Sigmoid colon (tissue), 7 donors: Measurements from ENCODE around the gene TPCN2. TPM values are rescaled to one million over a fixed set of nuclear protein-coding genes. Genes with fewer than 3 reads are reported as not detected.

Source experiments
- DNase-seq: peaks from one replicate; pipeline ENCODE4 v3.0.0-alpha.2; 2019
- H3K27ac ChIP-seq, 4 donors: fragments of 200-600 bp; sonication (generic); one replicate each; pipeline ENCODE4 v1.5.1; 2016 to 2019; ENCODE audit warnings: mild to moderate bottlenecking in 1 of 4
- H3K27me3 ChIP-seq, 3 donors: fragments of 200-600 bp; sonication (generic); one replicate each; pipeline ENCODE4 v1.5.1; 2019; ENCODE audit warnings: mild to moderate bottlenecking in 1 of 3
- H3K36me3 ChIP-seq, 4 donors: fragments of 200-600 bp; sonication (generic); one replicate each; pipeline ENCODE4 v1.5.1; 2016 to 2019
- H3K4me1 ChIP-seq, 4 donors: fragments of 200-600 bp; sonication (generic); one replicate each; pipeline ENCODE4 v1.5.1; 2017 to 2019
- H3K4me3 ChIP-seq, 4 donors: fragments of 200-600 bp; sonication (generic); one replicate each; pipeline ENCODE4 v1.5.1; 2017 to 2019; ENCODE audit warnings: mild to moderate bottlenecking in 2 of 4, moderate library complexity in 1 of 4
- H3K9me3 ChIP-seq, 4 donors: fragments of 200-600 bp in 3 of 4; sonication (generic) in 3 of 4; one replicate each; pipeline versions ENCODE4 v1.5.1 to v1.6.1; 2013 to 2019
- EP300 ChIP-seq, 4 donors: sonication (generic); formaldehyde crosslinking; IDR thresholded peaks; one replicate each; pipeline ENCODE4 v1.6.1; 2017; ENCODE audit warnings: antibody characterized with exemption in 4 of 4
- POLR2A ChIP-seq, 2 donors: fragments of 450-650 bp; IDR thresholded peaks; one replicate each; pipeline ENCODE4 v1.6.1; 2016; ENCODE audit warnings: antibody characterized with exemption in 2 of 2, mild to moderate bottlenecking in 2 of 2, moderate library complexity in 2 of 2
- POLR2AphosphoS5 ChIP-seq, 4 donors: sonication (generic); formaldehyde crosslinking; IDR thresholded peaks; one replicate each; pipeline ENCODE4 v1.6.1; 2017; ENCODE audit warnings: antibody characterized with exemption in 4 of 4
- whole genome bisulfite sequencing, 2 donors: extraction: QIAGEN DNeasy Blood & Tissue Kit; methylation state at CpG; one replicate each; pipeline ENCODE4 v1.1.7; 2013; 5-methylcytosine and 5-hydroxymethylcytosine counted together
- intact Hi-C: fragments of 100-400 bp; cut with DNase I; formaldehyde crosslinking; loops from one replicate; pipeline ENCODE4 v1.15.1; 2023
- polyA plus RNA-seq, 3 donors: library from polyadenylated mRNA; stranded (reverse); fragments of 200-250 nt; gene quantifications; one replicate each; pipeline ENCODE4 v1.2.3, GENCODE V29; 2013
- total RNA-seq, 4 donors: library from RNA; depleted of rRNA; stranded (reverse); fragments of >200 nt; gene quantifications; one replicate each; pipeline ENCODE4 v1.1.0, GENCODE V29; 2016
- TF ChIP-seq, protein P1 (sequence below), 4 experiments: fragments of 450-650 bp in 3 of 4; fragments of 200-600 bp in 1 of 4; IDR thresholded peaks; one replicate each; pipeline ENCODE4 v1.5.1; 2016 to 2019; ENCODE audit warnings: antibody characterized with exemption in 4 of 4, mild to moderate bottlenecking in 3 of 4, moderate library complexity in 2 of 4
- donor health status: healthy with polysubstance abuse.
- donor health status: Bipolar disorder and iron deficiency.
- donor health status: healthy.

TPCN2 gene
- total and polyA plus RNA-seq, 7 donors = 1.6 to 43.5 (median 17.5) TPM

DNA sequence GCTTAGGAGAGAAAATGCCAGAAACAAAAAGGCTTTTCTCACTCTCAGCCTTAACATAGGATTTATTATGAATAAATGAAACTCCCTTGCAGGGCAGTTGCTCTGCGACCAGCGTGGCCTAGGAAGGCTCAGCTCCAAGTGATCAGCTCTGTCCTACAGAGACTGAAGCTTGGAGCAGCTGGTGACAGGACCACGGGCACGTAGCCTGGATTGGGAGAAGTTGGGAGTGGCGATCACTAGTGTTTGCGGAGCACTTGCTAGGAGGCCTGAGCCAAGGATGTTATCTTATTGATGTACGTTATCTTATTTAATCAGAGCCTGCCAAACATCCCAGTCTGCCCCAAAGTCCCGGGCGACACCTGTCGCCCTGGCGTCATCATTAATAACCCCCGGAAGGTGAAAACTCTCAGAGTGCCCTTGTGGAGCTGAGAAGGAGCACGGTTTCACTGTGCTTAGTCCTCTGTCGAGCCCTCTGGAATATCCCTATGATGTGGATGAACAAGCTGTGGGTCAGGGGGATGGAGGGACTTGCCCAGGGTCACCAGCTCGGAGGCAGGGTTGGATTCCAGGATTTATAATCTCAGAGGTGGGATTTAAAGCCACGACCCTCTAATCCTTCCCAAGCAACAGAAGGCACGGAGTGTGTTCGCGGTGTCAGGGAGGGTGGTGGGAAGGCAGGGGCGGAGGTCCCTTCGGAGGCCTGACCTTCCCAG is 66.2 kb downstream of the TPCN2 start:
- no peak for TF ChIP-seq EP300 (IDR thresholded peaks at IDR 0.05)
- no peak for TF ChIP-seq POLR2A (IDR thresholded peaks at IDR 0.05)
- TF ChIP-seq, protein P1, sequence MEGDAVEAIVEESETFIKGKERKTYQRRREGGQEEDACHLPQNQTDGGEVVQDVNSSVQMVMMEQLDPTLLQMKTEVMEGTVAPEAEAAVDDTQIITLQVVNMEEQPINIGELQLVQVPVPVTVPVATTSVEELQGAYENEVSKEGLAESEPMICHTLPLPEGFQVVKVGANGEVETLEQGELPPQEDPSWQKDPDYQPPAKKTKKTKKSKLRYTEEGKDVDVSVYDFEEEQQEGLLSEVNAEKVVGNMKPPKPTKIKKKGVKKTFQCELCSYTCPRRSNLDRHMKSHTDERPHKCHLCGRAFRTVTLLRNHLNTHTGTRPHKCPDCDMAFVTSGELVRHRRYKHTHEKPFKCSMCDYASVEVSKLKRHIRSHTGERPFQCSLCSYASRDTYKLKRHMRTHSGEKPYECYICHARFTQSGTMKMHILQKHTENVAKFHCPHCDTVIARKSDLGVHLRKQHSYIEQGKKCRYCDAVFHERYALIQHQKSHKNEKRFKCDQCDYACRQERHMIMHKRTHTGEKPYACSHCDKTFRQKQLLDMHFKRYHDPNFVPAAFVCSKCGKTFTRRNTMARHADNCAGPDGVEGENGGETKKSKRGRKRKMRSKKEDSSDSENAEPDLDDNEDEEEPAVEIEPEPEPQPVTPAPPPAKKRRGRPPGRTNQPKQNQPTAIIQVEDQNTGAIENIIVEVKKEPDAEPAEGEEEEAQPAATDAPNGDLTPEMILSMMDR (IDR thresholded peaks at IDR 0.05) = no peak
- no peak for TF ChIP-seq POLR2AphosphoS5 (IDR thresholded peaks at IDR 0.05)
- DNase-seq = no peak
- intact Hi-C loops = no loop called here
- no peaks in the 10 kb centered on the region for H3K36me3 ChIP-seq
- H3K4me3 ChIP-seq = no peak overlapping the region
- H3K9me3 ChIP-seq = no peaks in the 10 kb centered on the region
- no peaks in the 10 kb centered on the region for H3K4me1 ChIP-seq
- H3K27me3 ChIP-seq = no peaks in the 10 kb centered on the region
- WGBS, 2 donors = 32 to 74% methylated on average over 21 of the region's 21 CpGs
- no peak overlapping the region for H3K27ac ChIP-seq

DNA sequence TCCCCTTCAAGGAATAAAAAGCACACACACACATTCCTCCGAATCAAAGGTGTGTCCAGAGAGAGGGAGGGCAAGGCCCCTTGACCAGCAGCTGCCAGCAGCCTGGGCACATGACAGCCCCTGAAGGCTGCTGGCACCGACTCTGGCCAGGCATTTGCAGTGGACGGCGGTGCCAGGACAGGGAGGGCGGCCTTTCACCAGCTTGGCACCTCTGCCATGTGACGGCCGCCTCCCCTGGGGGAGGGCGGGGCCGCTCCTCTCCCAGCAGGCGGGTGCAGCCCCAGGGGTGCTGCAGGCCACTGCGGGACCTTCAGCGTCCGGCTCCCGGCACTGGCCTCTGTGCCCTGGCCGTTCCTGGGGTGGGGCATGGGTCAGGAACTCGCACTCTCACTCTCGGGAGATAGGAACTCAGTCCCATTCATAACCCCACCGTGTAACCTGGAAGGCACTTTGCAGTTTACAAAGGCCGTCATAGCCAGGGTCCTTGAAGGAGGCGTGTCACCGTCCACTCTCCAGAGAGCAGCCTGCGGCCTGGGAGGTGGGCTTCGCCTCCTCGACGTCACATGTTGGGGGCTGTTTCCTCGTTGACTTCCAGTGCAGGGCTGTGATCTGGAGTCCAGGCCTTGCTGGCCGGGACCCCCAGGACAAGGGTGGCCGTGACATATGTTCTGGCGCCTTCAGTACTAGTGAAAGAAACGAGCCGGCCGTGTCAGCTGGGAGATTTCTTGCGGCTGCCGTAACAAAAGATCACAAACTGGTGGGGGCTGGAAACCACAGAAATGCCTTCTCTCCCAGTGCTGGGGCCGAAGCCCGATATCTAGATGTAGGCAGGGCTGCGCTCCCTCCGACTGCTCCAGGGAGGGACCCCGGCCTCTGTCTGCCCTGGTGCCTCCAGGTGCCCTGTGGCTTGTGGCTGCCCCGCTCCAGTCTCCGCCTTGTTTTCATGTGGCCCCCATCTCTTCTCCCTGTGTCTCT is 67.1 kb downstream of the TPCN2 start:
- intact Hi-C loops = no loop called here
- WGBS, 2 donors = 43 to 78% methylated on average over 41 of the region's 41 CpGs
- no peak overlapping the region for H3K27ac ChIP-seq
- no peak overlapping the region for H3K4me3 ChIP-seq
- no peaks in the 10 kb centered on the region for H3K4me1 ChIP-seq
- TF ChIP-seq EP300 (IDR thresholded peaks at IDR 0.05) = no peak
- H3K9me3 ChIP-seq = no peaks in the 10 kb centered on the region
- no peaks in the 10 kb centered on the region for H3K36me3 ChIP-seq
- no peak for DNase-seq
- H3K27me3 ChIP-seq = no peaks in the 10 kb centered on the region

DNA sequence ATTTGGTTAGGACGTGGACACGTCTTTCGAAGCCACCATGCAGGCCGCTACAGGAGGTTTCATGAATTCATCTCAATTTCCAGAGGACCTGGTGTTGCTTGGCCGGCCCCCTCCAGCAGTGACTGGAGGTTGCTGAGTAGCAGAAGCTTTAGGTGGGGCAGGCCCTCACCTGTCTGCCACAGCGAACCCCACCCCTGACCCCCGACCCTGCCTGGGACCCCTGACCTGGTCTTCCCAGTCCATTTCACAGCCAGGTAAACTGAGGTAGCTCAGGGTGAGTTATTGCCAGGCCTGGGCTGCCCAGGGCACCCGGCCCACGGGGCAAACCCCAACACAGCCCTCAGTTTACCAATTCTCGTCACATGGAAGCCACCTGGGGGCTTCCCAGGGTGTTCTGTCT is 67.9 kb downstream of the TPCN2 start:
- Histone ChIP-seq H3K27me3 (no peaks in the 10 kb centered on the region), H3K27ac (no peak overlapping the region), H3K4me1 (no peaks in the 10 kb centered on the region), H3K36me3 (no peaks in the 10 kb centered on the region), H3K4me3 (no peak overlapping the region), H3K9me3 (no peaks in the 10 kb centered on the region)
- DNase-seq = no peak
- intact Hi-C loops = no loop called here
- 89 to 94% methylated on average over 10 of the region's 10 CpGs for WGBS, 2 donors
- no peak for TF ChIP-seq POLR2A (IDR thresholded peaks at IDR 0.05)
- no peak for TF ChIP-seq EP300 (IDR thresholded peaks at IDR 0.05)
- TF ChIP-seq, protein P1 (IDR thresholded peaks at IDR 0.05) = no peak
- TF ChIP-seq POLR2AphosphoS5 (IDR thresholded peaks at IDR 0.05) = no peak

DNA sequence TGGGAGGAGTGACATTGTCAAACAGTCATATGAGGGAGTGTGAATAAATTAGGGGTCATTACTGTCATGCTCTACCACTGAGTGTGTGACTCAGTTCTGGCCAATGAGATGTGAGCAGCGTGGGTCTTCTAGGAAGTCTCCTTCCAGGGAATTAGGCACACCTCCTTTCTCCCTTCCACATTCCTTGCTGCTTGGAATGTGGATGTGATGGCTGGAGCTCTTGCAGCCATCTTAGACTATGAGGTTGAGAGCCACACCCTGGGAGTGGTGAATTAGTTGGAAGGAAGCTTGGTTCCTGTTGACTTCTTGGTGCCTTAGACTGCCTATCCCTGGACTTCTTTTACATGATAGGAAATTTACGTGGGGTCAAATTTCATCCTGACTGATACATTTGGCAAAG is 70.5 kb downstream of the TPCN2 start:
- TF ChIP-seq EP300 (IDR thresholded peaks at IDR 0.05) (no peak), POLR2A (IDR thresholded peaks at IDR 0.05) (no peak), POLR2AphosphoS5 (IDR thresholded peaks at IDR 0.05) (no peak)
- TF ChIP-seq, protein P1 (IDR thresholded peaks at IDR 0.05) = no peak
- WGBS, 2 donors = 89 to 95% methylated on average over 2 of the region's 2 CpGs
- peaks cover 0 to 23% (median 20%) of the 10 kb centered on the region in 4 donors for H3K4me1 ChIP-seq
- no peaks in the 10 kb centered on the region for H3K9me3 ChIP-seq
- H3K4me3 ChIP-seq = no peak overlapping the region
- DNase-seq = no peak
- intact Hi-C loops = no loop called here
- H3K36me3 ChIP-seq = no peaks in the 10 kb centered on the region
- no peaks in the 10 kb centered on the region for H3K27me3 ChIP-seq
- no peak overlapping the region for H3K27ac ChIP-seq
